HG02759 (cell line): ENCODE data around the gene PLD1.

ENCODE experiments used
- ATAC-seq: cut with Tn5 transposase; IDR thresholded peaks from one replicate; pipeline ENCODE4 v1.9.1; 2021; ENCODE audit warnings: mild to moderate bottlenecking, moderate library complexity; ENCODE audit not compliant: unreplicated experiment

Gene PLD1

GRCh38 chr3:171797265-171797679 is 13.0 kb downstream of the PLD1 start:
- ATAC-seq: peak; percentile 87

- no peak for ATAC-seq
These were observed 13.5 kb downstream of the PLD1 start for GRCh38 chr3:171796625-171797264.

GRCh38 chr3:171792531-171792930 is 17.8 kb downstream of the PLD1 start:
- ATAC-seq: no peak

GRCh38 chr3:171791692-171792076 is 18.6 kb downstream of the PLD1 start:
- no peak for ATAC-seq

- no peak for ATAC-seq
These were observed 19.2 kb downstream of the PLD1 start for GRCh38 chr3:171790898-171791691.

- ATAC-seq: no peak
These were observed 19.7 kb downstream of the PLD1 start for GRCh38 chr3:171790574-171790897.

- ATAC-seq: no peak
These were observed 20.4 kb downstream of the PLD1 start for GRCh38 chr3:171789759-171790505.

- ATAC-seq: no peak
These were observed 21.5 kb downstream of the PLD1 start for GRCh38 chr3:171788546-171789351.

GRCh38 chr3:171786997-171787396 is 23.3 kb downstream of the PLD1 start:
- no peak for ATAC-seq

GRCh38 chr3:171784937-171785336 is 25.3 kb downstream of the PLD1 start:
- no peak for ATAC-seq

GRCh38 chr3:171784387-171784786 is 25.9 kb downstream of the PLD1 start:
- no peak for ATAC-seq

GRCh38 chr3:171783626-171784025 is 26.7 kb downstream of the PLD1 start:
- no peak for ATAC-seq

- ATAC-seq: no peak
These were observed 27.2 kb downstream of the PLD1 start for GRCh38 chr3:171783086-171783485.

GRCh38 chr3:171782617-171783016 is 27.7 kb downstream of the PLD1 start:
- ATAC-seq: no peak

- no peak for ATAC-seq
These were observed 28.6 kb downstream of the PLD1 start for GRCh38 chr3:171781711-171782127.

- no peak for ATAC-seq
These were observed 31.8 kb downstream of the PLD1 start for GRCh38 chr3:171778493-171778892.

GRCh38 chr3:171777596-171777995 is 32.7 kb downstream of the PLD1 start:
- no peak for ATAC-seq

GRCh38 chr3:171776839-171777583 is 33.3 kb downstream of the PLD1 start:
- no peak for ATAC-seq

GRCh38 chr3:171776411-171776810 is 33.9 kb downstream of the PLD1 start:
- no peak for ATAC-seq

GRCh38 chr3:171775943-171776342 is 34.3 kb downstream of the PLD1 start:
- ATAC-seq: no peak
